HepG2 (cell line): Measurements from ENCODE around the gene STPG2. TPM values are rescaled to one million over a fixed set of nuclear protein-coding genes. Genes with fewer than 3 reads are reported as not detected.
A peak's percentile ranks its signal among the peaks of the same experiment; 100 is the strongest.

ENCODE experiments used
- CERS6 ChIP-seq: sonication (generic); formaldehyde crosslinking; IDR thresholded peaks from 2 replicates; pipeline ENCODE4 v1.5.0; 2020; ENCODE audit warnings: missing genetic modification reagents
- EED ChIP-seq: sonication (generic); formaldehyde crosslinking; IDR thresholded peaks from 2 replicates; pipeline ENCODE4 v1.5.0; 2020; ENCODE audit warnings: mild to moderate bottlenecking, missing genetic modification reagents
- GATA4 ChIP-seq: sonication (generic); IDR thresholded peaks from 2 replicates; pipeline ENCODE4 v1.6.1; 2016; ENCODE audit warnings: antibody characterized with exemption, low read depth, borderline replicate concordance
- HNF4A ChIP-seq: sonication (generic); formaldehyde crosslinking; IDR thresholded peaks from 2 replicates; pipeline ENCODE4 v1.4.0; 2020; ENCODE audit warnings: missing genetic modification reagents
- SMAD1 ChIP-seq: sonication (generic); formaldehyde crosslinking; IDR thresholded peaks from 2 replicates; pipeline ENCODE4 v1.4.0; 2020; ENCODE audit warnings: missing genetic modification reagents, low read depth, mild to moderate bottlenecking, borderline replicate concordance
- SMC3 ChIP-seq: IDR thresholded peaks from 2 replicates; pipeline ENCODE4 v1.6.1; 2011; ENCODE audit warnings: low read length, improper control_type of control experiment
- STAG1 ChIP-seq: sonication (generic); formaldehyde crosslinking; IDR thresholded peaks from 2 replicates; pipeline ENCODE4 v1.4.0; 2020; ENCODE audit warnings: missing genetic modification reagents
- WIZ ChIP-seq: sonication (generic); formaldehyde crosslinking; IDR thresholded peaks from 2 replicates; pipeline ENCODE4 v1.5.1; 2020; ENCODE audit warnings: mild to moderate bottlenecking, missing genetic modification reagents
- ZNF3 ChIP-seq: IDR thresholded peaks from 2 replicates; pipeline ENCODE4 v1.7.0; 2017; ENCODE audit warnings: inconsistent platforms
- polyA plus RNA-seq, 8 experiments: library from polyadenylated mRNA; depleted of rRNA in 3 of 8; stranded (reverse) in 7 of 8; unstranded in 1 of 8; fragments of >200 nt; fragmentation: Illumina TruSeq in 4 of 8; extraction: Trizol in 4 of 8; gene quantifications; 2 replicates each; pipeline versions ENCODE4 v1.2.1 to v1.2.3, GENCODE V29; 2011 to 2016; ENCODE audit warnings: low read depth in 4 of 8, missing spikeins in 1 of 8, mixed read lengths in 1 of 8; ENCODE audit not compliant: insufficient read depth in 1 of 8
- total RNA-seq, 5 experiments: library from RNA; depleted of rRNA; stranded (reverse); fragments of >200 nt; fragmentation: Illumina TruSeq; extraction: Trizol; gene quantifications; 2 replicates each; pipeline ENCODE4 v1.2.3, GENCODE V29; 2016; ENCODE audit warnings: low read depth in 1 of 5
- TF ChIP-seq, protein P1 (sequence below), 2 experiments: fragments of 450-650 bp in 1 of 2; sonication (generic) in 1 of 2; formaldehyde crosslinking in 1 of 2; IDR thresholded peaks; 2 replicates each; pipeline versions ENCODE4 v1.6.1 to v1.8.0; 2016 to 2022; ENCODE audit warnings: antibody characterized with exemption in 1 of 2, mild to moderate bottlenecking in 1 of 2, missing genetic modification reagents in 1 of 2
- TF ChIP-seq, protein P2 (sequence below): sonication (generic); formaldehyde crosslinking; IDR thresholded peaks from 2 replicates; pipeline ENCODE4 v1.5.0; 2020; ENCODE audit warnings: mild to moderate bottlenecking, missing genetic modification reagents, moderate library complexity

The STPG2 gene
- total and polyA plus RNA-seq, 2 of the 13 experiments (the other 11 are each of a cell fraction or from before 2014, with no cell fraction given) = 0.07 TPM; not detected in 1

DNA sequence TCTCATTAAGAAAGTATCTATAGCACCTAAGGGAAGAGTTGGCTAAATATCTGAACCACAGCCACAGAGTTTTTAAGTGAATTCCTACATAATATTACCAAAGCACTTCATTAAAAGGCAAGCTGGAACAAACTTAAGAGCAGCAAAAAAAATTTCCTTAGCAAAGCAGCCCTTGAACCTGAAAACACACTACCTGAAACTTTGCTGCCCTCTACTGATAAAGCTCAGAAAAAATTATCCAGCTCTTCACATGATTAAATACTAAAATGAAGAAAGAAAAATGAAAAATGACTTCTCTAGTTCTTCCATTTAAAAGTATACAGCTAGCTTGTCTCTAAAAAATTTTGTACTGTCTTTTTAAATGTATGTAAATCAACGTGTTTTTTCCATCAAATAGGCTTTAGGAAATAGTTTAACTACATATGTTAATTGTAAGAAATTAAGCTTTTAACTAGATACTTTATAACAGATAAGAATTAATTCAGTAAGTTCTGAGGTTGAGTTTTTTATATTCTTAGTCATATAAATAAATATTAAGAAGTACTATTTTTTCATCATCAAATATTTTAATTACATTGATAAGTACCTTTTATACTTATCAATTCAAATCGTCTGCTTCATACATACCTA is 156.1 kb downstream of the STPG2 start (continued):
- TF ChIP-seq, protein P1, sequence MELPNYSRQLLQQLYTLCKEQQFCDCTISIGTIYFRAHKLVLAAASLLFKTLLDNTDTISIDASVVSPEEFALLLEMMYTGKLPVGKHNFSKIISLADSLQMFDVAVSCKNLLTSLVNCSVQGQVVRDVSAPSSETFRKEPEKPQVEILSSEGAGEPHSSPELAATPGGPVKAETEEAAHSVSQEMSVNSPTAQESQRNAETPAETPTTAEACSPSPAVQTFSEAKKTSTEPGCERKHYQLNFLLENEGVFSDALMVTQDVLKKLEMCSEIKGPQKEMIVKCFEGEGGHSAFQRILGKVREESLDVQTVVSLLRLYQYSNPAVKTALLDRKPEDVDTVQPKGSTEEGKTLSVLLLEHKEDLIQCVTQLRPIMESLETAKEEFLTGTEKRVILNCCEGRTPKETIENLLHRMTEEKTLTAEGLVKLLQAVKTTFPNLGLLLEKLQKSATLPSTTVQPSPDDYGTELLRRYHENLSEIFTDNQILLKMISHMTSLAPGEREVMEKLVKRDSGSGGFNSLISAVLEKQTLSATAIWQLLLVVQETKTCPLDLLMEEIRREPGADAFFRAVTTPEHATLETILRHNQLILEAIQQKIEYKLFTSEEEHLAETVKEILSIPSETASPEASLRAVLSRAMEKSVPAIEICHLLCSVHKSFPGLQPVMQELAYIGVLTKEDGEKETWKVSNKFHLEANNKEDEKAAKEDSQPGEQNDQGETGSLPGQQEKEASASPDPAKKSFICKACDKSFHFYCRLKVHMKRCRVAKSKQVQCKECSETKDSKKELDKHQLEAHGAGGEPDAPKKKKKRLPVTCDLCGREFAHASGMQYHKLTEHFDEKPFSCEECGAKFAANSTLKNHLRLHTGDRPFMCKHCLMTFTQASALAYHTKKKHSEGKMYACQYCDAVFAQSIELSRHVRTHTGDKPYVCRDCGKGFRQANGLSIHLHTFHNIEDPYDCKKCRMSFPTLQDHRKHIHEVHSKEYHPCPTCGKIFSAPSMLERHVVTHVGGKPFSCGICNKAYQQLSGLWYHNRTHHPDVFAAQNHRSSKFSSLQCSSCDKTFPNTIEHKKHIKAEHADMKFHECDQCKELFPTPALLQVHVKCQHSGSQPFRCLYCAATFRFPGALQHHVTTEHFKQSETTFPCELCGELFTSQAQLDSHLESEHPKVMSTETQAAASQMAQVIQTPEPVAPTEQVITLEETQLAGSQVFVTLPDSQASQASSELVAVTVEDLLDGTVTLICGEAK (IDR thresholded peaks at IDR 0.05) = no peak
- TF ChIP-seq, protein P1 (CRISPR knock-in tag; IDR thresholded peaks at IDR 0.05) = no peak
- TF ChIP-seq SMC3 (0 out of 2 replicates have a peak, but pooled peaks have one; percentile 4), STAG1 (CRISPR knock-in tag) (peak; percentile 61), HNF4A (CRISPR knock-in tag) (no peak), WIZ (no peak), GATA4 (no peak), EED (CRISPR knock-in tag) (no peak), CERS6 (no peak), ZNF3 (no peak), SMAD1 (CRISPR knock-in tag) (no peak)
- TF ChIP-seq, protein P2, sequence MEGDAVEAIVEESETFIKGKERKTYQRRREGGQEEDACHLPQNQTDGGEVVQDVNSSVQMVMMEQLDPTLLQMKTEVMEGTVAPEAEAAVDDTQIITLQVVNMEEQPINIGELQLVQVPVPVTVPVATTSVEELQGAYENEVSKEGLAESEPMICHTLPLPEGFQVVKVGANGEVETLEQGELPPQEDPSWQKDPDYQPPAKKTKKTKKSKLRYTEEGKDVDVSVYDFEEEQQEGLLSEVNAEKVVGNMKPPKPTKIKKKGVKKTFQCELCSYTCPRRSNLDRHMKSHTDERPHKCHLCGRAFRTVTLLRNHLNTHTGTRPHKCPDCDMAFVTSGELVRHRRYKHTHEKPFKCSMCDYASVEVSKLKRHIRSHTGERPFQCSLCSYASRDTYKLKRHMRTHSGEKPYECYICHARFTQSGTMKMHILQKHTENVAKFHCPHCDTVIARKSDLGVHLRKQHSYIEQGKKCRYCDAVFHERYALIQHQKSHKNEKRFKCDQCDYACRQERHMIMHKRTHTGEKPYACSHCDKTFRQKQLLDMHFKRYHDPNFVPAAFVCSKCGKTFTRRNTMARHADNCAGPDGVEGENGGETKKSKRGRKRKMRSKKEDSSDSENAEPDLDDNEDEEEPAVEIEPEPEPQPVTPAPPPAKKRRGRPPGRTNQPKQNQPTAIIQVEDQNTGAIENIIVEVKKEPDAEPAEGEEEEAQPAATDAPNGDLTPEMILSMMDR (CRISPR knock-in tag) = peak; percentile 45
